HG02678 (cell line): ENCODE data around the gene AGPAT4.

Experiments used
- ATAC-seq: cut with Tn5 transposase; IDR thresholded peaks from one replicate; pipeline ENCODE4 v1.9.1; 2021; ENCODE audit warnings: mild to moderate bottlenecking, moderate library complexity; ENCODE audit not compliant: unreplicated experiment

Gene AGPAT4

DNA sequence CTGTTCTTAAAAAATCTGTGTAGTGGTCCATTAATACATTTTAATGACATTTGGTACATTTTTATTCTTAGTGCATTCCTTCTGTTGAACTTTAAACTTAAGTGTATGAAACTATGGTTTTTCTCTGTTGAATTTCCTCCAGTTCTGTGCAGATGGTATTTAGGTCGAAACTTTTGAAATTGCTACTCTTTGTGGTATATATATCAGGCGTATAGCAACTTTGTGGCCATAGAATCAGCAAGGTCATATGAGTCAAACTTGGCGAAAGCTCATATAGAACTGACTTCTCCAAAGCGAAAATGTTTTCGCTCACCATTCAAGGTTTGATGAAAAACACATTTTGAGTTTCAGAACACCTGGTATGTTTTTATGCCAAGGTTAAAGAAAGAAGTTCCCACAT lies 188.6 kb downstream of the AGPAT4 start:
- no peak for ATAC-seq

DNA sequence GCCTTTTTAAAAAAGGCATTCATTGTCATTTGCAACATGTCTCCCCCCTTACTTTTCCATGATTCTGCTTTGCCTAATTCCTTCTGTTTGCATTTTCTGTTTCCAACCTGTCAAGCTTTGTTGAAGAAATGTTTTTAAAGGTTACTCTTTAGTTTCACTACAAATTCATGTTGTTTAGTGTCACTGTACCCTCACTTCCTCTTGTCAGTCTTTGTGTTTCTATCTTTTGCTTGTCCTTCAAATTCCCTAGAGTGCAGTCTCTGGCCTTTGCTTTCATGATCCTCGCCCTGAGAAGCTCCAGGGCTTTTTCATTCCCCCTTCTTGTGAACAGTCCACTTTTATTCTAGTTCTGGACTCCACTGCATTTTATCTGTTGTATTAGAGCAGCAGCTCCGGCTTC lies 191.6 kb downstream of the AGPAT4 start:
- no peak for ATAC-seq

DNA sequence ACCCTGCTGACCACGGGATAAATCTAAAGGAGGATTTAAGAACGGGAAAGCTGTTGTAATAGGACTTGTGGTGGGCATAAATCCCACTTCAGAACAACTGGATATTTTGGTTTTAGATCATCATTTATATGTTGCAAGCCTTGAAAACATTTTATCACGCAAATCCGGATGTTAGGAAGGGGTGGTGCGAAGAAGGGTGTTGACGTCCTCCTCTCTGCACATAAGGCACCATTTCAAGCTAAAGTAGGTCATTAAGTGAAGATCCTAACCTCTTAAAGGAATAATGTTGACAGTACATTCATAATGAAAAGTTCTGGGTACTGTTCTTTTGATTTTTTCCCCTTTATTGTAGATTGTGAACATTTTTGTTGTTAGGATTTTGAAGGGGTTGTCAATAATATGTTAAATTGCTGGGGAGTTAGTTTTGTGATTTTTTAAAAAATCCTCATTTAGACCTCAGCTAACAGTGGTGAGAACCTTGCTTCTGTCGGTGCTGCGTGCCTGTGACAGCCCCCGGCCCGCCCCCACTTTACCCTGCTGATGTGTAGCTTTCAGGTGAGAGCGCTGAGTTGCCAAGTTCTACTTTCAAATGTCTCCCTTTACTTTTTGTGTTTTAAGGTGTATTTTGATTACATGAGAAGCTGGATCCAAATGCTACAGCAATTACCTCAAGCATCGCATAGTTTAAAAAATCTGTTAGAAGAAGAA lies 193.4 kb downstream of the AGPAT4 start:
- ATAC-seq = no peak
